ENCODE measurements around the gene RASAL2.
"Not testable (repeated sequence)": the region's sequence is repeated elsewhere in the genome, so short reads cannot be mapped to it uniquely, and the experiment has no call there.

RASAL2 gene

GRCh38 chr1:178345238-178345637 is 251.3 kb downstream of the RASAL2 start:
- no peak for DNase-seq (ENCODE audit: low read depth in 2 of 2)

GRCh38 chr1:178345807-178346206 is 251.9 kb downstream of the RASAL2 start:
- DNase-seq (ENCODE audit: low read depth in 2 of 2), result no peak

- DNase-seq (ENCODE audit: low read depth in 2 of 2), result no peak
Observed at GRCh38 chr1:178349801-178350200, 255.9 kb downstream of the RASAL2 start.

GRCh38 chr1:178351911-178352310 is 258.0 kb downstream of the RASAL2 start:
- not testable (repeated sequence) for DNase-seq (ENCODE audit: low read depth in 2 of 2)

- no peak for DNase-seq (ENCODE audit: low read depth in 2 of 2)
Observed at GRCh38 chr1:178352790-178353416, 259.0 kb downstream of the RASAL2 start.

GRCh38 chr1:178353524-178353923 is 259.6 kb downstream of the RASAL2 start:
- DNase-seq (ENCODE audit: low read depth in 2 of 2), result no peak

GRCh38 chr1:178354816-178355215 is 260.9 kb downstream of the RASAL2 start:
- DNase-seq (ENCODE audit: low read depth in 2 of 2), result no peak

- DNase-seq (ENCODE audit: low read depth in 2 of 2), result no peak
Observed at GRCh38 chr1:178356299-178356698, 262.4 kb downstream of the RASAL2 start.

GRCh38 chr1:178358456-178358855 is 264.6 kb downstream of the RASAL2 start:
- no peak for DNase-seq (ENCODE audit: low read depth in 2 of 2)

- no peak for DNase-seq (ENCODE audit: low read depth in 2 of 2)
Observed at GRCh38 chr1:178360421-178360820, 266.5 kb downstream of the RASAL2 start.

GRCh38 chr1:178361847-178362246 is 267.9 kb downstream of the RASAL2 start:
- no peak for DNase-seq (ENCODE audit: low read depth in 2 of 2)

GRCh38 chr1:178362747-178363146 is 268.8 kb downstream of the RASAL2 start:
- no peak for DNase-seq (ENCODE audit: low read depth in 2 of 2)

GRCh38 chr1:178364782-178365181 is 270.9 kb downstream of the RASAL2 start:
- DNase-seq (ENCODE audit: low read depth in 2 of 2), result no peak

- no peak for DNase-seq (ENCODE audit: low read depth in 2 of 2)
Observed at GRCh38 chr1:178367151-178367550, 273.2 kb downstream of the RASAL2 start.

- no peak for DNase-seq (ENCODE audit: low read depth in 2 of 2)
Observed at GRCh38 chr1:178368208-178368607, 274.3 kb downstream of the RASAL2 start.

GRCh38 chr1:178371235-178371634 is 277.3 kb downstream of the RASAL2 start:
- DNase-seq (ENCODE audit: low read depth in 2 of 2), result no peak

GRCh38 chr1:178371933-178372388 is 278.1 kb downstream of the RASAL2 start:
- no peak for DNase-seq (ENCODE audit: low read depth in 2 of 2)

GRCh38 chr1:178374016-178374415 is 280.1 kb downstream of the RASAL2 start:
- no peak for DNase-seq (ENCODE audit: low read depth in 2 of 2)

GRCh38 chr1:178376008-178376407 is 282.1 kb downstream of the RASAL2 start:
- DNase-seq (ENCODE audit: low read depth in 2 of 2), result no peak

GRCh38 chr1:178379807-178380206 is 285.9 kb downstream of the RASAL2 start:
- DNase-seq (ENCODE audit: low read depth in 2 of 2), result no peak

- no peak for DNase-seq (ENCODE audit: low read depth in 2 of 2)
Observed at GRCh38 chr1:178382372-178382771, 288.5 kb downstream of the RASAL2 start.

- no peak for DNase-seq (ENCODE audit: low read depth in 2 of 2)
Observed at GRCh38 chr1:178385662-178386061, 291.8 kb downstream of the RASAL2 start.

- no peak for DNase-seq (ENCODE audit: low read depth in 2 of 2)
Observed at GRCh38 chr1:178388418-178389145, 294.7 kb downstream of the RASAL2 start.

All from stimulated activated CD4-positive, alpha-beta T cell treated with anti-CD3 and anti-CD28 coated beads, Interleukin-12 subunit alpha, Interleukin-12 subunit beta, amount 100 ng/mL, for 24 hours (primary cell).